ENCODE measurements around the gene GYS1. TPM values are rescaled to one million over a fixed set of nuclear protein-coding genes. Genes with fewer than 3 reads are reported as not detected.

GYS1 gene
- total RNA-seq, 1 experiment from 2014 or later, result 20.2 TPM

DNA sequence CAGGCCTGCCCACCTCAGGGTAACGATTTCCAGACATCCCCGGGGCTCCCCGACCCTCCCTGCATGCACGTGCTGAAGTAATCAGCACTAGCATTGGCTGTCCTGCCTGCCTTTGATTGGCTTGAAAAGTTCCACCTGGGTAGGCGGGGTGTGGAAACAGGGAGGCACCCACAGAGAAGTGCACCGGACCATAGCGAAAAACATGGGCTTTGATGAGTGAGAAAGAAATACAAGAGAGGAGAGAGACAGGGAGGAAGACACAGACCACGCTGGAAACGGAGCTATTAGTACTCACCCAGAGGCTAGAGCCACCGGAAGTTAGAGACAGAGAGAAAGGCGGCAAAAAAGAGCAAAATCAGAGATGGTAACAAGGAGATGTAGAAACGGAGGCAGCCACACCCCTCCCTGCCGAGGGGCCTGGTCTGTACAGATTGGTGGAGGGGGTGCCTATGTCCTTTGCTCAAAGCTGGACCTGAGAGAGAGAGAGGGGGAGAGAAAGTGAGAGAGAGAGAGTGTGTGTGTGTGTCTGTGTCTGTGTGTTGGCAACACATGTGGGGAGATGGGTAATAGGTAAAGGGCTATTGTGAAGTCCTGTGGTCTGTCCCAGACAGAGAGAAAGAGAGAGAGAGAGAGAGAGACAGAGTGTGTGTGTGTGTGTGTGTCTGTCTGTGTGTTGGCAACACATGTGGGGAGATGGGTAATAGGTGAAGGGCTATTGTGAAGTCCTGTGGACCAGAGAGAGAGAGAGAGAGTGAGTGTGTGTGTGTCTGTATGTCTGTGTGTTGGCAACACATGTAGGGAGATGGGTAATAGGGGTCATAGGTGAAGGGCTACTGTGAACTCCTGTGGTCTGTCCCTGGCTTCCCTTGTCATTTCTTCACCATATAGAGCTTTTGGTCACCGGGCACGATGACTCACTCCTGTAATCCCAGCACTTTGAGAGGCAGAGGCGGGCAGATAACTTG, 28.1 kb upstream of the GYS1 start:
- Histone ChIP-seq H3K9me3 (ENCODE audit: control insufficient read depth, insufficient read depth, low read depth, low read length) (no peaks in the 10 kb centered on the region), H3K27me3 (ENCODE audit: control insufficient read depth, insufficient read depth, low read length) (no peaks in the 10 kb centered on the region), H3K4me1 (ENCODE audit: control insufficient read depth, insufficient read depth, low read length) (no peaks in the 10 kb centered on the region; the same call in 1 of the 2 replicates), H3K4me3 (ENCODE audit: low read depth in 2 of 2, low read length in 2 of 2) (no peak overlapping the region), H3K36me3 (ENCODE audit: control insufficient read depth, insufficient read depth, low read length) (no peaks in the 10 kb centered on the region), H3K27ac (ENCODE audit: low read length) (no peak overlapping the region)
- ChIA-PET POLR2A (no interaction called here), CTCF (interaction anchor here (0.7 kb wide), 1 partner anchor 16 kb away, joined by 3 read pairs; no protein-coding TSS in a partner anchor)
- no peak for DNase-seq (ENCODE audit: low read depth, low spot score)
- TF ChIP-seq SIN3A (IDR thresholded peaks at IDR 0.05; ENCODE audit: borderline replicate concordance, insufficient read depth, low read depth, low read length) (no peak), TCF7L2 (IDR thresholded peaks at IDR 0.05; ENCODE audit: low read depth, low read length) (no peak), POLR2AphosphoS5 (IDR thresholded peaks at IDR 0.05; ENCODE audit: low read depth, low read length) (no peak)
- TF ChIP-seq, protein P1, sequence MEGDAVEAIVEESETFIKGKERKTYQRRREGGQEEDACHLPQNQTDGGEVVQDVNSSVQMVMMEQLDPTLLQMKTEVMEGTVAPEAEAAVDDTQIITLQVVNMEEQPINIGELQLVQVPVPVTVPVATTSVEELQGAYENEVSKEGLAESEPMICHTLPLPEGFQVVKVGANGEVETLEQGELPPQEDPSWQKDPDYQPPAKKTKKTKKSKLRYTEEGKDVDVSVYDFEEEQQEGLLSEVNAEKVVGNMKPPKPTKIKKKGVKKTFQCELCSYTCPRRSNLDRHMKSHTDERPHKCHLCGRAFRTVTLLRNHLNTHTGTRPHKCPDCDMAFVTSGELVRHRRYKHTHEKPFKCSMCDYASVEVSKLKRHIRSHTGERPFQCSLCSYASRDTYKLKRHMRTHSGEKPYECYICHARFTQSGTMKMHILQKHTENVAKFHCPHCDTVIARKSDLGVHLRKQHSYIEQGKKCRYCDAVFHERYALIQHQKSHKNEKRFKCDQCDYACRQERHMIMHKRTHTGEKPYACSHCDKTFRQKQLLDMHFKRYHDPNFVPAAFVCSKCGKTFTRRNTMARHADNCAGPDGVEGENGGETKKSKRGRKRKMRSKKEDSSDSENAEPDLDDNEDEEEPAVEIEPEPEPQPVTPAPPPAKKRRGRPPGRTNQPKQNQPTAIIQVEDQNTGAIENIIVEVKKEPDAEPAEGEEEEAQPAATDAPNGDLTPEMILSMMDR (IDR thresholded peaks at IDR 0.05), result no peak
- TF ChIP-seq, protein P2, sequence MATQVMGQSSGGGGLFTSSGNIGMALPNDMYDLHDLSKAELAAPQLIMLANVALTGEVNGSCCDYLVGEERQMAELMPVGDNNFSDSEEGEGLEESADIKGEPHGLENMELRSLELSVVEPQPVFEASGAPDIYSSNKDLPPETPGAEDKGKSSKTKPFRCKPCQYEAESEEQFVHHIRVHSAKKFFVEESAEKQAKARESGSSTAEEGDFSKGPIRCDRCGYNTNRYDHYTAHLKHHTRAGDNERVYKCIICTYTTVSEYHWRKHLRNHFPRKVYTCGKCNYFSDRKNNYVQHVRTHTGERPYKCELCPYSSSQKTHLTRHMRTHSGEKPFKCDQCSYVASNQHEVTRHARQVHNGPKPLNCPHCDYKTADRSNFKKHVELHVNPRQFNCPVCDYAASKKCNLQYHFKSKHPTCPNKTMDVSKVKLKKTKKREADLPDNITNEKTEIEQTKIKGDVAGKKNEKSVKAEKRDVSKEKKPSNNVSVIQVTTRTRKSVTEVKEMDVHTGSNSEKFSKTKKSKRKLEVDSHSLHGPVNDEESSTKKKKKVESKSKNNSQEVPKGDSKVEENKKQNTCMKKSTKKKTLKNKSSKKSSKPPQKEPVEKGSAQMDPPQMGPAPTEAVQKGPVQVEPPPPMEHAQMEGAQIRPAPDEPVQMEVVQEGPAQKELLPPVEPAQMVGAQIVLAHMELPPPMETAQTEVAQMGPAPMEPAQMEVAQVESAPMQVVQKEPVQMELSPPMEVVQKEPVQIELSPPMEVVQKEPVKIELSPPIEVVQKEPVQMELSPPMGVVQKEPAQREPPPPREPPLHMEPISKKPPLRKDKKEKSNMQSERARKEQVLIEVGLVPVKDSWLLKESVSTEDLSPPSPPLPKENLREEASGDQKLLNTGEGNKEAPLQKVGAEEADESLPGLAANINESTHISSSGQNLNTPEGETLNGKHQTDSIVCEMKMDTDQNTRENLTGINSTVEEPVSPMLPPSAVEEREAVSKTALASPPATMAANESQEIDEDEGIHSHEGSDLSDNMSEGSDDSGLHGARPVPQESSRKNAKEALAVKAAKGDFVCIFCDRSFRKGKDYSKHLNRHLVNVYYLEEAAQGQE (IDR thresholded peaks at IDR 0.05; ENCODE audit: insufficient read depth in 1 of 2, low read depth in 2 of 2, low read length in 1 of 2), result no peak
- intact Hi-C loops (cut with micrococcal nuclease; ENCODE audit: unreplicated experiment) (no loop called here), in situ Hi-C loops (cut with HindIII; ENCODE audit: low pct_unique_long_range_greater_than_20kb, low sequenced_read_pairs) (no loop called here)
- ATAC-seq, result no peak
- no TSS peak for BruUV-seq (replicated peaks)

DNA sequence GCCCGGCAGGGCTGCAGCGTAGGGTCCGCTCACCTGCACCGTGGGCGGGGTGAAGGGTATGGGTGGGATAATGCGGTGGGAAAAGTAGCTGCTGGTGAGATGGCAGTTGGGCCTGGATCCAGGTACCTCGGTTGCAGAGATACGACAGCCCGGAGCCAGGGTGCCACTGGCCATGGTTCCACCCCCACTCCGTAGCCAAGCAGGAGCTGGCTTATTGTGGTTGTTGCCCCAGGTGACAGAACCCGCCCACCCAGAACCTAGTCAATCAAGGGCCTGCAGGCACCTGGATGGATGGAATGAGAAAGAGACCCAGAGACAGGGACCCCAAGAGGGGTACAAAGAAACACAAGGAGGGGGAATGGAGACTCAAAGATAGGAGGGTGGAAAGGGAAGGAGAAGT, 27.2 kb upstream of the GYS1 start:
- no peaks in the 10 kb centered on the region for H3K36me3 ChIP-seq (ENCODE audit: control insufficient read depth, insufficient read depth, low read length)
- in situ Hi-C loops (cut with HindIII; ENCODE audit: low pct_unique_long_range_greater_than_20kb, low sequenced_read_pairs) (no loop called here), intact Hi-C loops (cut with micrococcal nuclease; ENCODE audit: unreplicated experiment) (no loop called here)
- ChIA-PET POLR2A (no interaction called here), CTCF (no interaction called here)
- H3K4me3 ChIP-seq (ENCODE audit: low read depth in 2 of 2, low read length in 2 of 2), result no peak overlapping the region
- H3K27me3 ChIP-seq (ENCODE audit: control insufficient read depth, insufficient read depth, low read length), result no peaks in the 10 kb centered on the region
- H3K9me3 ChIP-seq (ENCODE audit: control insufficient read depth, insufficient read depth, low read depth, low read length), result no peaks in the 10 kb centered on the region
- H3K27ac ChIP-seq (ENCODE audit: low read length), result no peak overlapping the region
- TF ChIP-seq, protein P1 (IDR thresholded peaks at IDR 0.05), result no peak
- TF ChIP-seq SIN3A (IDR thresholded peaks at IDR 0.05; ENCODE audit: borderline replicate concordance, insufficient read depth, low read depth, low read length) (no peak), POLR2AphosphoS5 (IDR thresholded peaks at IDR 0.05; ENCODE audit: low read depth, low read length) (no peak), TCF7L2 (IDR thresholded peaks at IDR 0.05; ENCODE audit: low read depth, low read length) (no peak)
- TF ChIP-seq, protein P2 (IDR thresholded peaks at IDR 0.05; ENCODE audit: insufficient read depth in 1 of 2, low read depth in 2 of 2, low read length in 1 of 2), result no peak
- BruUV-seq (replicated peaks), result no TSS peak
- DNase-seq (ENCODE audit: low read depth, low spot score) (no peak), ATAC-seq (no peak)
- no peaks in the 10 kb centered on the region; the same call in 1 of the 2 replicates for H3K4me1 ChIP-seq (ENCODE audit: control insufficient read depth, insufficient read depth, low read length)

All from Panc1 (cell line).